GM12878 (cell line): ENCODE measurements around the gene CNTNAP2. TPM values are rescaled to one million over a fixed set of nuclear protein-coding genes. Genes with fewer than 3 reads are reported as not detected.

Experiments
- ATAC-seq: fragments of 200-7000 bp; cut with Tn5 transposase; 3 replicates; pipeline ENCODE4 v1.9.1; 2020; ENCODE audit warnings: mild to moderate bottlenecking, moderate library complexity
- BruUV-seq: library from RNA; stranded (reverse); fragments of 400-500 nt; replicated peaks from 2 replicates; lab custom pipeline; 2021; lab: Mats Ljungman, UMichigan
- CTCF ChIA-PET: fragments of 300-600 bp; sonication (Branson Sonifier 250); formaldehyde crosslinking; extraction: SDS; loops from one replicate; lab custom pipeline; 2021; ENCODE audit warnings: inconsistent platforms; lab: Yijun Ruan, JAX
- POLR2A ChIA-PET: fragments of 350-600 bp; formaldehyde crosslinking; extraction: SDS; loops from one replicate; lab custom pipeline; 2021; ENCODE audit warnings: inconsistent platforms; lab: Charles Lee
- RAD21 ChIA-PET: fragments of 300-600 bp; sonication (Branson Sonifier 250); formaldehyde crosslinking; loops from one replicate; lab custom pipeline; 2023; ENCODE audit warnings: antibody characterized with exemption; ENCODE audit not compliant: unreplicated experiment; lab: Charles Lee
- SMC1A ChIA-PET: fragments of 300-600 bp; sonication (Branson Sonifier 250); formaldehyde crosslinking; loops from one replicate; lab custom pipeline; 2023; ENCODE audit not compliant: unreplicated experiment, uncharacterized antibody; lab: Charles Lee
- DNase-seq: peaks from one replicate; pipeline ENCODE4 v3.0.0-alpha.2; 2011; ENCODE audit warnings: low read depth, low spot score
- FAIRE-seq: peaks from 3 replicates; lab custom pipeline; 2011; peaks lifted over from hg19 to GRCh38; lab: Jason Lieb, UNC
- H2AFZ ChIP-seq: 2 replicates; pipeline ENCODE4 v1.6.0; 2011; ENCODE audit warnings: low read depth, low read length, control low read depth; ENCODE audit not compliant: control insufficient read depth
- H3K27ac ChIP-seq: 2 replicates; pipeline ENCODE4 v1.5.1; 2011; ENCODE audit warnings: control low read depth; ENCODE audit not compliant: control insufficient read depth, insufficient read depth
- H3K27me3 ChIP-seq, 2 experiments: replicated peaks in 1 of 2; 2 replicates each; pipeline versions ENCODE4 v1.6.0 to v1.6.1; 2011; ENCODE audit warnings: low read length in 1 of 2; ENCODE audit not compliant: control insufficient read depth in 2 of 2, insufficient read depth in 2 of 2
- H3K36me3 ChIP-seq, 2 experiments: 2 replicates each; pipeline ENCODE4 v1.5.1; 2011; ENCODE audit warnings: low read length in 1 of 2; ENCODE audit not compliant: control insufficient read depth in 2 of 2, insufficient read depth in 2 of 2
- H3K4me1 ChIP-seq: 2 replicates; pipeline ENCODE4 v1.6.1; 2011; ENCODE audit warnings: mild to moderate bottlenecking, low read length, moderate library complexity, mixed read lengths; ENCODE audit not compliant: control insufficient read depth, insufficient read depth
- H3K4me2 ChIP-seq: 2 replicates; pipeline ENCODE4 v1.6.0; 2011; ENCODE audit warnings: control low read depth; ENCODE audit not compliant: control insufficient read depth, insufficient read depth
- H3K4me3 ChIP-seq: fragments of 200-600 bp; sonication (generic); 2 replicates; pipeline ENCODE4 v1.5.1; 2016
- H3K79me2 ChIP-seq: 2 replicates; pipeline ENCODE4 v1.6.0; 2011; ENCODE audit warnings: low read length; ENCODE audit not compliant: control insufficient read depth, insufficient read depth
- H3K9ac ChIP-seq: 2 replicates; pipeline ENCODE4 v1.8.0; 2011; ENCODE audit warnings: low read length, control low read depth, mixed read lengths; ENCODE audit not compliant: control insufficient read depth, insufficient read depth
- H3K9me3 ChIP-seq: replicated peaks from 3 replicates; pipeline ENCODE4 v1.5.1; 2011; ENCODE audit warnings: mild to moderate bottlenecking, low read length; ENCODE audit not compliant: control insufficient read depth, insufficient read depth
- H4K20me1 ChIP-seq: 2 replicates; pipeline ENCODE4 v1.6.0; 2011; ENCODE audit not compliant: control insufficient read depth, insufficient read depth
- ASH2L ChIP-seq: fragments of 300-600, 200-600 bp; sonication (generic); IDR thresholded peaks from 2 replicates; pipeline ENCODE4 v1.6.1; 2017; ENCODE audit warnings: low read depth, mild to moderate bottlenecking, borderline replicate concordance
- IKZF1 ChIP-seq: fragments of 450-650 bp; conservative IDR thresholded peaks from 2 replicates; pipeline ENCODE4 v1.6.1; 2017; ENCODE audit warnings: antibody characterized with exemption, mild to moderate bottlenecking
- RUNX3 ChIP-seq: IDR thresholded peaks from 2 replicates; pipeline ENCODE4 v1.6.1; 2012; ENCODE audit warnings: low read length, inconsistent platforms
- ZNF384 ChIP-seq: IDR thresholded peaks from 2 replicates; pipeline ENCODE4 v1.6.1; 2012; ENCODE audit warnings: low read depth, mild to moderate bottlenecking, low read length, improper control_type of control experiment, borderline replicate concordance
- WGBS: methylation state at CpG from one replicate; pipeline ENCODE4 v1.1.6; 2016; ENCODE audit warnings: low lambda C conversion rate; ENCODE audit not compliant: insufficient replicate concordance, insufficient coverage; ENCODE audit errors: missing lambda C conversion rate; 5-methylcytosine and 5-hydroxymethylcytosine counted together
- in situ Hi-C: fragments of 300-500 bp; cut with MboI; formaldehyde crosslinking; loops from 9 replicates; pipeline ENCODE4 v1.14.3; 2018; ENCODE audit warnings: mixed read lengths
- intact Hi-C: fragments of 100-400 bp; cut with micrococcal nuclease; formaldehyde crosslinking; loops from one replicate; pipeline ENCODE4 v1.14.2; 2022; ENCODE audit not compliant: unreplicated experiment
- polyA plus RNA-seq, 11 experiments: library from polyadenylated mRNA; depleted of rRNA in 4 of 11; unstranded in 6 of 11; stranded (reverse) in 5 of 11; fragments of >200 nt; fragmentation: Nextera tagmentation in 4 of 11; fragmentation: Illumina TruSeq in 1 of 11; extraction: Ambion mirVana in 4 of 11; extraction: Trizol in 1 of 11; gene quantifications; 1 replicate in 1 of 11; 2 replicates in 10 of 11; pipeline versions ENCODE4 v1.2.1 to v1.2.3, GENCODE V29; 2011 to 2016; ENCODE audit warnings: inconsistent platforms in 2 of 11, missing spikeins in 2 of 11, low read depth in 1 of 11
- total RNA-seq, 4 experiments: library from RNA; depleted of rRNA in 3 of 4; stranded (reverse); fragments of >200 nt in 3 of 4; fragmentation: Illumina TruSeq in 1 of 4; extraction: Trizol in 1 of 4; gene quantifications; 2 replicates each; pipeline versions ENCODE4 v1.2.1 to v1.2.3, GENCODE V29; 2013 to 2021
- TF ChIP-seq, protein P1 (sequence below): IDR thresholded peaks from 2 replicates; pipeline ENCODE4 v1.6.1; 2011; ENCODE audit warnings: low read depth, low read length, improper control_type of control experiment, borderline replicate concordance
- TF ChIP-seq, protein P2 (sequence below): fragments of 450-650 bp; formaldehyde crosslinking; IDR thresholded peaks from 2 replicates; pipeline ENCODE4 v1.4.0; 2022; ENCODE audit warnings: mild to moderate bottlenecking, moderate library complexity

The CNTNAP2 gene
- total and polyA plus RNA-seq, 10 of the 15 experiments (the other 5 are each of a cell fraction or from before 2014, with no cell fraction given): 0.03 to 0.08 (median 0.03) TPM; not detected in 7

DNA sequence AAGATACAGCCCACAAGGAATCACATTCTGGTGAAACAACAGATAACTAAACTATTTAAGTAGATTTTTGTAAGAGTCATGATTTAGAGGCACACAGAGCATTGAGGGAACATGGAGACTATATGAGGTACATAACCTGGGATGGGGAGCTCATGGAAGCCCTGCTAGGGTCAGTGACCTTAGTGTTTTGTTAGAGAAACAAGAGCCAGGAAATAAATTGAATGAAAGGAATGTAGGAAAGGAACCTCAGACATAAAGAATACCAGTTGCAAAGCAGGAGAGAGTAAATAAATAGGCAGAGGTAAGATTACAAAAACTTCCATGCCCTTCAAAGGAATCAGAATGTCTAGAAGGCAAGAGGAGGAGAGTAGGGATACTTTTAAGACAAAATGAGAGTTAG lies 1076.9 kb downstream of the CNTNAP2 start:
- POLR2A ChIA-PET: no interaction called here
- intact Hi-C loops: no loop called here
- Histone ChIP-seq H3K27me3 (no peaks in the 10 kb centered on the region), H3K9ac (no peak overlapping the region), H2AFZ (no peak overlapping the region), H3K4me1 (no peaks in the 10 kb centered on the region)
- DNase-seq: no peak
- TF ChIP-seq ZNF384 (no peak), RUNX3 (no peak), IKZF1 (no peak)
- TF ChIP-seq, all 136 proteins: peak for 0
- no peak overlapping the region for H3K4me3 ChIP-seq
- in situ Hi-C loops: no loop called here
- no TSS peak for BruUV-seq
- no peak overlapping the region for H3K4me2 ChIP-seq
- no peaks in the 10 kb centered on the region for H3K36me3 ChIP-seq
- H3K79me2 ChIP-seq: no peaks in the 10 kb centered on the region
- RAD21 ChIA-PET: no interaction called here
- ATAC-seq (no peak), FAIRE-seq (no peak)
- no peaks in the 10 kb centered on the region for H3K9me3 ChIP-seq
- H4K20me1 ChIP-seq: no peaks in the 10 kb centered on the region
- SMC1A ChIA-PET: no interaction called here
- CTCF ChIA-PET: no interaction called here
- no peak overlapping the region for H3K27ac ChIP-seq

DNA sequence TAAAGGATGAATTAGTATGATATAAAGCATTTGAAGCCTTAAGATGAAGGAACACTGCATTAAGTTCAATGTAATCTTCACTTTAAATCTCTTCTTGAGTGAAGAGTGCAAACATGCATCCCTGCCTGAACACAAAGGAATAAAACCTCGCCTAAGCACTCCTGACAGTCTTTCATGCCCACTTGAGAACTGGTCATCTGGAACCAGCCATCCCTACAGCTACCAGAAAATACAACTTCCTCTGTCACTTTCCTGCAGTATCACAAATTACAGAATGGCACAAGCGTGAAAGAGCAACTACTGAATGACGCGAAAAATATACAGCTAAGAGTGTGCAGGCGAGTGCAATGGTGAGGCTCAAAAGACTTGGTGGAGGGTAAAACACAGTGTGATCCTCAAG lies 1079.9 kb downstream of the CNTNAP2 start:
- intact Hi-C loops: no loop called here
- no peak for DNase-seq

More for the DNA sequence above, 1079.9 kb downstream of the CNTNAP2 start:
- H3K79me2 ChIP-seq: no peaks in the 10 kb centered on the region
- no peak overlapping the region for H3K4me2 ChIP-seq
- H3K9me3 ChIP-seq: no peaks in the 10 kb centered on the region
- no peaks in the 10 kb centered on the region for H3K27me3 ChIP-seq
- H3K27ac ChIP-seq: no peak overlapping the region
- BruUV-seq: no TSS peak
- no peaks in the 10 kb centered on the region for H3K4me1 ChIP-seq
- H3K36me3 ChIP-seq: no peaks in the 10 kb centered on the region
- no peak for ATAC-seq
- no peak overlapping the region for H3K9ac ChIP-seq
- no peaks in the 10 kb centered on the region for H4K20me1 ChIP-seq
- H2AFZ ChIP-seq: no peak overlapping the region
- ChIA-PET POLR2A (no interaction called here), RAD21 (no interaction called here), SMC1A (no interaction called here), CTCF (no interaction called here)
- no peak overlapping the region for H3K4me3 ChIP-seq
- TF ChIP-seq, protein P1, sequence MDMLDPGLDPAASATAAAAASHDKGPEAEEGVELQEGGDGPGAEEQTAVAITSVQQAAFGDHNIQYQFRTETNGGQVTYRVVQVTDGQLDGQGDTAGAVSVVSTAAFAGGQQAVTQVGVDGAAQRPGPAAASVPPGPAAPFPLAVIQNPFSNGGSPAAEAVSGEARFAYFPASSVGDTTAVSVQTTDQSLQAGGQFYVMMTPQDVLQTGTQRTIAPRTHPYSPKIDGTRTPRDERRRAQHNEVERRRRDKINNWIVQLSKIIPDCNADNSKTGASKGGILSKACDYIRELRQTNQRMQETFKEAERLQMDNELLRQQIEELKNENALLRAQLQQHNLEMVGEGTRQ: no peak
- TF ChIP-seq, protein P2, sequence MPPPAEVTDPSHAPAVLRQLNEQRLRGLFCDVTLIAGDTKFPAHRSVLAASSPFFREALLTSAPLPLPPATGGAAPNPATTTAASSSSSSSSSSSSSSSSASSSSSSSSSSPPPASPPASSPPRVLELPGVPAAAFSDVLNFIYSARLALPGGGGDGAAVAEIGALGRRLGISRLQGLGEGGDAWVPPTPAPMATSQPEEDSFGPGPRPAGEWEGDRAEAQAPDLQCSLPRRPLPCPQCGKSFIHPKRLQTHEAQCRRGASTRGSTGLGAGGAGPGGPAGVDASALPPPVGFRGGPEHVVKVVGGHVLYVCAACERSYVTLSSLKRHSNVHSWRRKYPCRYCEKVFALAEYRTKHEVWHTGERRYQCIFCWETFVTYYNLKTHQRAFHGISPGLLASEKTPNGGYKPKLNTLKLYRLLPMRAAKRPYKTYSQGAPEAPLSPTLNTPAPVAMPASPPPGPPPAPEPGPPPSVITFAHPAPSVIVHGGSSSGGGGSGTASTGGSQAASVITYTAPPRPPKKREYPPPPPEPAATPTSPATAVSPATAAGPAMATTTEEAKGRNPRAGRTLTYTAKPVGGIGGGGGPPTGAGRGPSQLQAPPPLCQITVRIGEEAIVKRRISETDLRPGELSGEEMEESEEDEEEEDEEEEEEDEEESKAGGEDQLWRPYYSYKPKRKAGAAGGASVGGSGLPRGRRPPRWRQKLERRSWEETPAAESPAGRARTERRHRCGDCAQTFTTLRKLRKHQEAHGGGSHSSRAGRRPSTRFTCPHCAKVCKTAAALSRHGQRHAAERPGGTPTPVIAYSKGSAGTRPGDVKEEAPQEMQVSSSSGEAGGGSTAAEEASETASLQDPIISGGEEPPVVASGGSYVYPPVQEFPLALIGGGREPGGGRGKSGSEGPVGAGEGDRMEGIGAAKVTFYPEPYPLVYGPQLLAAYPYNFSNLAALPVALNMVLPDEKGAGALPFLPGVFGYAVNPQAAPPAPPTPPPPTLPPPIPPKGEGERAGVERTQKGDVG: no peak
- no peak for TF ChIP-seq ASH2L
- FAIRE-seq: no peak
- in situ Hi-C loops: no loop called here
- WGBS: 73% methylated on average over 5 of the region's 5 CpGs
